Mucosa of stomach (tissue), 1 donor: ENCODE measurements around the gene SBK1.
"Not testable (repeated sequence)": the region's sequence is repeated elsewhere in the genome, so short reads cannot be mapped to it uniquely, and the experiment has no call there.

Source experiments
- H3K27me3 ChIP-seq: one replicate; pipeline ENCODE4 v1.7.0; 2013; ENCODE audit warnings: mild to moderate bottlenecking, low read length; ENCODE audit not compliant: control insufficient read depth, insufficient read depth
- H3K36me3 ChIP-seq: one replicate; pipeline ENCODE4 v1.7.0; 2013; ENCODE audit warnings: low read length; ENCODE audit not compliant: control insufficient read depth, insufficient read depth
- H3K4me1 ChIP-seq: one replicate; pipeline ENCODE4 v1.7.0; 2013; ENCODE audit warnings: mild to moderate bottlenecking, low read length; ENCODE audit not compliant: control insufficient read depth, insufficient read depth
- H3K4me3 ChIP-seq: one replicate; pipeline ENCODE4 v1.7.0; 2013; ENCODE audit warnings: low read length
- H3K9ac ChIP-seq: one replicate; pipeline ENCODE4 v1.7.0; 2013; ENCODE audit warnings: mild to moderate bottlenecking, low read length, moderate library complexity
- H3K9me3 ChIP-seq: one replicate; pipeline ENCODE4 v1.7.0; 2013; ENCODE audit warnings: mild to moderate bottlenecking, low read length, moderate library complexity; ENCODE audit not compliant: control insufficient read depth
- donor health status: Pancreatic carcinoma.

Gene SBK1

GRCh38 chr16:28291651-28292626, at the start of gene SBK1:
Gene SBK1 (plus strand): TSS chr16:28292525. CDS start chr16:28317392, 24,867 bp downstream.
- peak within 1 kb of the TSS; percentile 59 for H3K9ac ChIP-seq
- H3K4me1 ChIP-seq = peaks cover 15% of the 10 kb centered on the region
- peak within 1 kb of the TSS; percentile 22 for H3K4me3 ChIP-seq

GRCh38 chr16:28249483-28249882, 42.8 kb upstream of the SBK1 start:
- H3K4me3 ChIP-seq, H3K27me3 ChIP-seq, H3K9me3 ChIP-seq, H3K36me3 ChIP-seq, H3K9ac ChIP-seq, H3K4me1 ChIP-seq: not testable (repeated sequence)

More at GRCh38 chr16:28291651-28292626, at the start of gene SBK1:
- Histone ChIP-seq H3K36me3 (no peaks in the 10 kb centered on the region), H3K9me3 (no peaks in the 10 kb centered on the region), H3K27me3 (peaks cover 28% of the 10 kb centered on the region)

- H3K4me3 ChIP-seq = no peak overlapping the region
- no peaks in the 10 kb centered on the region for H3K27me3 ChIP-seq
- H3K9me3 ChIP-seq = no peaks in the 10 kb centered on the region
- no peaks in the 10 kb centered on the region for H3K36me3 ChIP-seq
- no peaks in the 10 kb centered on the region for H3K4me1 ChIP-seq
- no peak overlapping the region for H3K9ac ChIP-seq
Observed at GRCh38 chr16:28250999-28251398, 41.3 kb upstream of the SBK1 start.

GRCh38 chr16:28254158-28254557, 38.2 kb upstream of the SBK1 start:
- Histone ChIP-seq H3K9ac (no peak overlapping the region), H3K4me1 (no peaks in the 10 kb centered on the region), H3K27me3 (peaks cover 11% of the 10 kb centered on the region)

GRCh38 chr16:28255838-28256237, 36.5 kb upstream of the SBK1 start:
- no peaks in the 10 kb centered on the region for H3K36me3 ChIP-seq
- H3K27me3 ChIP-seq = peaks cover 17% of the 10 kb centered on the region
- no peak overlapping the region for H3K9ac ChIP-seq
- H3K9me3 ChIP-seq = no peaks in the 10 kb centered on the region
- no peak overlapping the region for H3K4me3 ChIP-seq
- H3K4me1 ChIP-seq = no peaks in the 10 kb centered on the region

More at GRCh38 chr16:28254158-28254557, 38.2 kb upstream of the SBK1 start:
- Histone ChIP-seq H3K36me3 (no peaks in the 10 kb centered on the region), H3K9me3 (no peaks in the 10 kb centered on the region), H3K4me3 (no peak overlapping the region)

GRCh38 chr16:28257256-28257655, 35.1 kb upstream of the SBK1 start:
- peaks cover 22% of the 10 kb centered on the region for H3K27me3 ChIP-seq
- no peaks in the 10 kb centered on the region for H3K9me3 ChIP-seq
- H3K9ac ChIP-seq = no peak overlapping the region
- no peak overlapping the region for H3K4me3 ChIP-seq
- H3K4me1 ChIP-seq = no peaks in the 10 kb centered on the region
- H3K36me3 ChIP-seq = no peaks in the 10 kb centered on the region

GRCh38 chr16:28258567-28258966, 33.8 kb upstream of the SBK1 start:
- H3K4me3 ChIP-seq = no peak overlapping the region

GRCh38 chr16:28259091-28259780, 33.1 kb upstream of the SBK1 start:
- Histone ChIP-seq H3K9me3 (no peaks in the 10 kb centered on the region), H3K36me3 (no peaks in the 10 kb centered on the region), H3K4me3 (no peak overlapping the region), H3K27me3 (peaks cover 28% of the 10 kb centered on the region), H3K4me1 (no peaks in the 10 kb centered on the region), H3K9ac (no peak overlapping the region)

More at GRCh38 chr16:28258567-28258966, 33.8 kb upstream of the SBK1 start:
- Histone ChIP-seq H3K9ac (no peak overlapping the region), H3K27me3 (peaks cover 25% of the 10 kb centered on the region), H3K4me1 (no peaks in the 10 kb centered on the region), H3K9me3 (no peaks in the 10 kb centered on the region), H3K36me3 (no peaks in the 10 kb centered on the region)

- H3K36me3 ChIP-seq = no peaks in the 10 kb centered on the region
- peaks cover 28% of the 10 kb centered on the region for H3K27me3 ChIP-seq
- no peak overlapping the region for H3K9ac ChIP-seq
- no peaks in the 10 kb centered on the region for H3K4me1 ChIP-seq
- no peak overlapping the region for H3K4me3 ChIP-seq
- H3K9me3 ChIP-seq = no peaks in the 10 kb centered on the region
Observed at GRCh38 chr16:28259781-28260150, 32.6 kb upstream of the SBK1 start.

GRCh38 chr16:28260193-28260592, 32.1 kb upstream of the SBK1 start:
- no peaks in the 10 kb centered on the region for H3K36me3 ChIP-seq
- H3K9me3 ChIP-seq = no peaks in the 10 kb centered on the region
- H3K27me3 ChIP-seq = peaks cover 28% of the 10 kb centered on the region
- no peak overlapping the region for H3K4me3 ChIP-seq
- H3K9ac ChIP-seq = no peak overlapping the region
- no peaks in the 10 kb centered on the region for H3K4me1 ChIP-seq

GRCh38 chr16:28261942-28262341, 30.4 kb upstream of the SBK1 start:
- Histone ChIP-seq H3K4me3 (no peak overlapping the region), H3K9me3 (no peaks in the 10 kb centered on the region), H3K4me1 (no peaks in the 10 kb centered on the region), H3K27me3 (peaks cover 28% of the 10 kb centered on the region), H3K9ac (no peak overlapping the region), H3K36me3 (no peaks in the 10 kb centered on the region)

- Histone ChIP-seq H3K36me3 (no peaks in the 10 kb centered on the region), H3K9me3 (no peaks in the 10 kb centered on the region), H3K27me3 (peaks cover 29% of the 10 kb centered on the region), H3K4me1 (no peaks in the 10 kb centered on the region), H3K4me3 (no peak overlapping the region), H3K9ac (no peak overlapping the region)
Observed at GRCh38 chr16:28263305-28263704, 29.0 kb upstream of the SBK1 start.
